ENCODE measurements around the gene TSPEAR. TPM values are rescaled to one million over a fixed set of nuclear protein-coding genes. Genes with fewer than 3 reads are reported as not detected.
A peak's percentile ranks its signal among the peaks of the same experiment; 100 is the strongest.

TSPEAR gene
- total and polyA plus RNA-seq, 9 of the 15 experiments (the other 6 are each of a cell fraction or from before 2014, with no cell fraction given): not detected

GRCh38 chr21:44593598-44594405 is 117.6 kb downstream of the TSPEAR start (continued):
- TF ChIP-seq ZNF696 (CRISPR knock-in tag; conservative IDR thresholded peaks at IDR 0.05): no peak
- TF ChIP-seq SIX5 (IDR thresholded peaks at IDR 0.05; ENCODE audit: borderline replicate concordance in 1 of 2, insufficient read depth in 1 of 2, low read depth in 1 of 2, low read length in 2 of 2): no peak
- TF ChIP-seq ZNF408 (CRISPR knock-in tag; IDR thresholded peaks at IDR 0.05; ENCODE audit: low read depth): no peak
- no peak; the same call in 1 of the 2 replicates for TF ChIP-seq MYNN (IDR thresholded peaks at IDR 0.05)
- no peak for TF ChIP-seq MYNN (CRISPR knock-in tag; IDR thresholded peaks at IDR 0.05)
- peak; percentile 49; the same call in 1 of the 2 replicates for TF ChIP-seq ZNF134 (CRISPR knock-in tag; conservative IDR thresholded peaks at IDR 0.05)
- TF ChIP-seq GATA2 (CRISPR knock-in tag; IDR thresholded peaks at IDR 0.05): peak; percentile 95
- TF ChIP-seq STAT6 (CRISPR knock-in tag; IDR thresholded peaks at IDR 0.05): no peak
- no peak for TF ChIP-seq ZNF436 (CRISPR knock-in tag; IDR thresholded peaks at IDR 0.05)
- peak; percentile 79; the same call in 1 of the 2 replicates for TF ChIP-seq ZSCAN32 (CRISPR knock-in tag; IDR thresholded peaks at IDR 0.05)
- TF ChIP-seq BHLHE40 (IDR thresholded peaks at IDR 0.05; ENCODE audit: low read length): no peak
